ENCODE data around the gene TCTA.
"Not testable (repeated sequence)": the region's sequence is repeated elsewhere in the genome, so short reads cannot be mapped to it uniquely, and the experiment has no call there.

Gene TCTA, protein sequence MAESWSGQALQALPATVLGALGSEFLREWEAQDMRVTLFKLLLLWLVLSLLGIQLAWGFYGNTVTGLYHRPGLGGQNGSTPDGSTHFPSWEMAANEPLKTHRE

DNA sequence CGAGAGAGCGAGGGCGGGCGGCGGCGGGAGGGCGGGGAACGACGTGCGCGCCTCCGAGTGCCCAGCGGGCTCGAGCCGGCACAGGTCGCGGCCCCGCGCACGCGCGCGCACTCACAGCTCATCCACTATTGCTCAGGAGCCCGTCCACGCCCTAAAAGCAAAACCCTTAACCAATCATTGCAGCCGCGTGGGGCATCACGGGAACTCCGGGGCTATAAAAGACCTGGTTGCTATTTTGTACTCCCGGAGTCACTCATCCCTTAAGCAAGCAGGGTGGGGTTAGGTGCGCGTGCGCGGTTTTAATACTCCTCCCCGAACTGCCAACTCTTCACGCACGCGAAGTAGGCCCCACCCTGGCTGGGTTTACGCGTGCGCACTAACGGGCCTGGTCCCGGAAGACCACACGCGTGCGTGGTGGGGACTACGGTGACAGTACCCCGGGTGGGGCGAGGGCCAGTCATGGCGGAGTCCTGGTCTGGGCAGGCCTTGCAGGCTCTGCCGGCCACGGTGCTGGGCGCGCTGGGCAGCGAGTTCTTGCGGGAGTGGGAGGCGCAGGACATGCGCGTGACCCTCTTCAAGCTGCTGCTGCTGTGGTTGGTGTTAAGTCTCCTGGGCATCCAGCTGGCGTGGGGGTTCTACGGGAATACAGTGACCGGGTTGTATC is at the start of gene TCTA, which contains the start of gene RHOA:
TCTA (plus strand) TSS at position 456 of the 664 bp plus-strand sequence; CDS start at position 460, 4 bp downstream.
RHOA (minus strand) TSS at position 9 of the 664 bp plus-strand sequence. CDS start 36,387 bp downstream, outside the sequence.
- peak; percentile 90 for DNase-seq

DNA sequence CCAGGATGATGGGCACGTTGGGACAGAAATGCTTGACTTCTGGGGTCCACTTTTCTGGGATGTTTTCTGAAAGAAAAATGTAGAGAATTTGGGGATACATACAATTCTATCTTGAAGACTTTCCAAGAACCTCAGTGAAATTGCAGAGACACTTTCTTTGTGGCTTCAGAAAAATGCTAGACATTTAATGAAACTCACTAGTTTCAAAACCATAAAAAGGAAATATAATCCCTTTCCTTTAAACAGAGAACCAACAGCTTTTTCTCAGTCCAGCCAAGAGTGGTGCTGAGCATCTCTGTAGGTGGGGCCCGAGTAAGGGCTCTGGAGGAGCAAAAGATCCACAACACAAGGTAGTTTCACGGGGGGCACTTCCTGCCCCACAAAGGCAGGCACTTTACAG is 49.7 kb upstream of the TCTA start:
- no peak for DNase-seq

- no peak for DNase-seq
Measured at GRCh38 chr3:49370585-49371290, 41.5 kb upstream of the TCTA start.

- DNase-seq = no peak
Measured at GRCh38 chr3:49371946-49372345, 40.3 kb upstream of the TCTA start.

DNA sequence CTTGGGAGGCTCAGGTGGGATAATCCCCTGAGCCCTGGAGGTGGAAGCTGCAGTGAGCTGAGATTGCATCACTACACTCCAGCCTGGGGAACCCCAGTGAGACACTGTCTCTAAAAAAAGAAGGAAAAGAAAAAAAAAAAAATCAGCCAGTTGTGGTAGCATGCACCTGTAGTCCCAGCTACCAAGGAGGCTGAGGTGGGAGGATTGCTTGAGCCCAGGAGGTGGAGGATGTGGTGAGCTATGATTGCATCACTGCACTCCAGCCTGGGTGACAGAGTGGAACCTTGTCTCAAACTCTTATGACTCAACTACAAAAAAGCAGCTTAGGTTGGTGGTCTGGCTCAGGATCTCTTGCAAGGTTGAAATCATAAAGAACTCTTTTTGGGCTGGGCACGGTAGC is 34.7 kb upstream of the TCTA start:
- no peak for DNase-seq

GRCh38 chr3:49378249-49378895 is 33.9 kb upstream of the TCTA start:
- DNase-seq = no peak

DNA sequence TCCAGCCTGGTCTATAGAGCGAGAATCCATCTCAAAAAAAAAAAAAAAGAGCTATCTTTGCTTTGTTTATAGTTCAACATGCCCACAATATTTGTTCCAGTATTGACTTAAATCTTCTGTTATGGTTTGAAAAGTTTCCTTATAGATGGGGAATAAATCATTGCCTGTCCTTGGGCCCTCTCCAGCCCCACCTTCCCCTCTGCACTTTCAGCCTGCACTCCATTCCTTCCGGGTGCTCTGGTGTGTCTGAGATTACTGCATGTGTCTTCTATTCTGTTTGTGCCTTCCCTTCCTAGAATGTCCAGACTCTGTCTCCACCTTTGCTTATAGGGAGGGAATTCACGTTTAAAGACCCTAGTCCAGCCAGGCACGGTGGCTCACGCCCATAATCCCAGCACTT is 28.8 kb upstream of the TCTA start:
- DNase-seq = no peak

GRCh38 chr3:49385617-49386016 is 26.6 kb upstream of the TCTA start:
- DNase-seq = no peak

DNA sequence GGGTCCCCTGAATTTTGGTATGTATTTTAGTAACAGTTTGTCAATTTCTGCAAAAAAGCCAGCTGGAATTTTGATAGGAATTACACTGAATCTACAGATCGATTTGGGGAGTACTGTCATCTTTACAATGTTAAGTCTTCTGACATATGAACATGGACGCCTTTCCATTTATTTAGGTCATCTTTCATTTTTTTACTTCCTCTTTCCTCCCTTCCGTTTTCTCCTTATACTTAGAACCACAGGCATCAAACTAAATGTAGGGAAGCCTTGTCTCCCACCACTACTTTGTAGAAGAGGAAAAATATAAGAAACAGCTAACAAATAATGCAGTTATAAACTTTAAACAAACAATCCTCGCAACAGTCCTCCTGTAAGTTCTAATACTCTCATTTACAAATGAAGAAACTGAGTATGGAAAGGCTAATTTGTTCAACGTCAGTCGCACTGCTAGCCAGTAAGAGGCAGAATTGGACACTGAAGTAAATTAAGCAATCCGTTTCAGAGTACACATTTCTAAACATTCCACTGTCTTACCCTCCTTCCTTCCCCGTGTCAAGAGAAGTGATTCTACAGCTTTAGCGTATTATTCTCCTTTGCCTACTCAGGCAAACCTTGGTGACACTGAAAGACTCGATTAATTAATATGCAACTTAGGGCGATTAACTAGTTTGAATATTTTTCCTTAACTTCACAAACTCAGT is 26.0 kb upstream of the TCTA start:
- DNase-seq = no peak

GRCh38 chr3:49387721-49388120 is 24.5 kb upstream of the TCTA start:
- DNase-seq = no peak

DNA sequence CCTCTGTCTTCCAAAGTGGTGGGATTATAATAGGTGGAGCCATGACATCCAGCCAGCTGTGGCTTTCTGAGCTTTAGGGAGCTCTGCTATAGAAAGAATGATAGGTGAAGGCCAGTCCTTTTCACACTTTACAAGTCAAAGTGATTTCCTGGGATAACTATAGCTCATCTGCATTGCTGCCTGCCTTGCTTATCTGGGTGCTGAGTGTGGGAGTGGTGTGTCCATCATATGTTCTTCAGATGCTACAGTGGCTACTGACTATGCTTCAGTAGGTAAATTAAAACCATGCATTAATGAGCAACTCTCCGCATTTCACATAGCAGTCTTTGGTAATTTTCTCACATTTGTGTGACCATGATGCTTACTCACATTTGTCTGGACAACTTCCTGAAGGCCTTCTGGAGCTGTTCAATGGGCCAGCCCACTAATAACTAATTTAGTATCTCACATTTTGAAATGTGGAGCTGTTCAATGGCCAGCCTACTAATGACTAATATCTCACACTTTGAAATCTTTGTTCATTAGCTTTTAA is 23.9 kb upstream of the TCTA start:
- DNase-seq = no peak

GRCh38 chr3:49389297-49389696 is 22.9 kb upstream of the TCTA start:
- no peak for DNase-seq

DNA sequence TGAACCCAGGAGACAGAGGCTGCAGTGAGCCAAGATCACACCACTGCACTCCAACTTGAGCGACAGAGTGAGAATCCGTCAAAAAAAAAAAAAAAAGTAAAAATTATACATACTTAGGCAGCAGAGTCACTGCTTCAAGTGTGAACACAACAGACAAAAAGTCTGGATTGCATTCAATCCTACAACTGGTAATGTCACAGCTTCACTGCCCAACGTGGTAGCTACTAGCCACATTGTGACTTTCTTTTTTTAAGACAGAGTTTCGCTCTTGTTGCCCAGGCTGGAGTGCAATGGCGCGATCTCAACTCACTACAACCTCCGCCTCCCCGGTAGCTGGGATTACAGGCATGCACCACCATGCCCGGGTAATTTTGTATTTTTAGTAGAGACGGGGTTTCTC is 20.9 kb upstream of the TCTA start:
- DNase-seq = not testable (repeated sequence)

- no peak for DNase-seq
Measured at GRCh38 chr3:49397470-49397869, 14.8 kb upstream of the TCTA start.

GRCh38 chr3:49399461-49399860 is 12.8 kb upstream of the TCTA start:
- no peak for DNase-seq

- no peak for DNase-seq
Measured at GRCh38 chr3:49401766-49402165, 10.5 kb upstream of the TCTA start.

GRCh38 chr3:49403891-49404290 is 8.3 kb upstream of the TCTA start:
- no peak for DNase-seq

DNA sequence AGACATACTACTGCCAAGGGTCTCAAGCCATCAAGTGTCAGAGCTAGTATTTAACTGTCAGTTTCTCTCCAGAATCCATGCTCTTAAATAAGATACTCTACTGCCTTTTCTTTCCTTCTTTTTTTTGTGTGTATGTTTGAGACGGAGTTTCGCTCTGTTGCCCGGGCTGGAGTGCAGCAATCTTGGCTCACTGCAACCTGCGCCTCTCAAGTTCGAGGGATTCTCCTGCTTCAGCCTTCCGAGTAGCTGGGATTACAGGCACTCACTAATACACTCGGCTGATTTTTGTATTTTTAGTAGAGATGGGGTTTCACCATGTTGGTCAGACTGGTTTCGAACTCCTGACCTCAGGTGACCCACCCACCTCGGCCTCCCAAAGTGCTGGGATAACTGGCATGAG is 6.7 kb upstream of the TCTA start:
- DNase-seq = not testable (repeated sequence)

GRCh38 chr3:49406571-49407565 is 5.4 kb upstream of the TCTA start:
- DNase-seq = no peak

GRCh38 chr3:49410066-49410845 is 2.0 kb upstream of the TCTA start:
- no peak for DNase-seq
